ENCODE results near the gene PDCD2L. TPM values are rescaled to one million over a fixed set of nuclear protein-coding genes. Genes with fewer than 3 reads are reported as not detected.
"Not testable (repeated sequence)": the region's sequence is repeated elsewhere in the genome, so short reads cannot be mapped to it uniquely, and the experiment has no call there.

Gene PDCD2L
- total RNA-seq, 1 experiment from 2014 or later, result 31.5 TPM

DNA sequence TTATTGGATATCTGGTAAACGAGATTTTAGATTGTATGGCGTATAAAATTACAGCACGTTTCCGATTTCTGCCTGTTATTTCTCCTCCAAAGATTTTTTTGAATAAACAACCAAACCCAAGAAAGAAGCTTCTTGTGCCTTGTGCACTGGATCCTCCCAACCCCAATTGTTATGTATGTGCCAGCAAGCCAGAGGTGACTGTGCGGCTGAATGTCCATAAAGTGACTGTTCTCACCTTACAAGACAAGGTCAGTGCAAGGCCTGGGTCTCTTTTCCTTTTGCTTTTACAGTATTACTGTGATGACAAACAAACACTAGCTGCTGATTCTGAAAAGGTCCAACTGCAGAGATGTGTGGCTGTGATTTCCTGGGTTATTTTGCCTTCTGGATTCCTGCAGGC lies 54.5 kb downstream of the PDCD2L start:
- ChIA-PET CTCF (no interaction called here), POLR2A (ENCODE audit: unreplicated experiment) (no interaction called here)
- BruUV-seq (replicated peaks), result no TSS peak
- H3K4me2 ChIP-seq (ENCODE audit: low read length), result no peak overlapping the region
- no peak overlapping the region for H3K4me3 ChIP-seq (ENCODE audit: low read length)
- no peak overlapping the region for H3K9ac ChIP-seq (ENCODE audit: low read length)
- peaks cover 63% of the 10 kb centered on the region for H3K36me3 ChIP-seq (ENCODE audit: low read depth, low read length)
- no peaks in the 10 kb centered on the region for H3K27me3 ChIP-seq (ENCODE audit: low read length)
- ATAC-seq (no peak), DNase-seq (no peak)
- no peaks in the 10 kb centered on the region for H3K9me3 ChIP-seq (ENCODE audit: low read length)
- TF ChIP-seq EZH2phosphoT487 (IDR thresholded peaks at IDR 0.05; ENCODE audit: borderline replicate concordance, low read length), result no peak
- TF ChIP-seq, protein P1, sequence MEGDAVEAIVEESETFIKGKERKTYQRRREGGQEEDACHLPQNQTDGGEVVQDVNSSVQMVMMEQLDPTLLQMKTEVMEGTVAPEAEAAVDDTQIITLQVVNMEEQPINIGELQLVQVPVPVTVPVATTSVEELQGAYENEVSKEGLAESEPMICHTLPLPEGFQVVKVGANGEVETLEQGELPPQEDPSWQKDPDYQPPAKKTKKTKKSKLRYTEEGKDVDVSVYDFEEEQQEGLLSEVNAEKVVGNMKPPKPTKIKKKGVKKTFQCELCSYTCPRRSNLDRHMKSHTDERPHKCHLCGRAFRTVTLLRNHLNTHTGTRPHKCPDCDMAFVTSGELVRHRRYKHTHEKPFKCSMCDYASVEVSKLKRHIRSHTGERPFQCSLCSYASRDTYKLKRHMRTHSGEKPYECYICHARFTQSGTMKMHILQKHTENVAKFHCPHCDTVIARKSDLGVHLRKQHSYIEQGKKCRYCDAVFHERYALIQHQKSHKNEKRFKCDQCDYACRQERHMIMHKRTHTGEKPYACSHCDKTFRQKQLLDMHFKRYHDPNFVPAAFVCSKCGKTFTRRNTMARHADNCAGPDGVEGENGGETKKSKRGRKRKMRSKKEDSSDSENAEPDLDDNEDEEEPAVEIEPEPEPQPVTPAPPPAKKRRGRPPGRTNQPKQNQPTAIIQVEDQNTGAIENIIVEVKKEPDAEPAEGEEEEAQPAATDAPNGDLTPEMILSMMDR (conservative IDR thresholded peaks at IDR 0.05; ENCODE audit: low read depth, low read length), result no peak
- TF ChIP-seq EZH2 (IDR thresholded peaks at IDR 0.05; ENCODE audit: low read length, unreplicated experiment), result no peak
- H2AFZ ChIP-seq (ENCODE audit: low read length), result no peak overlapping the region
- H4K20me1 ChIP-seq (ENCODE audit: low read length), result no peaks in the 10 kb centered on the region; the same call in 1 of the 2 replicates
- peaks cover 15% of the 10 kb centered on the region; the same call in 1 of the 2 replicates for H3K79me2 ChIP-seq (ENCODE audit: low read length)
- intact Hi-C loops (cut with micrococcal nuclease), result no loop called here
- H3F3A ChIP-seq (ENCODE audit: low read length, unreplicated experiment), result no peaks in the 10 kb centered on the region
- H3K27ac ChIP-seq (ENCODE audit: low read length), result no peak overlapping the region
- H3K9me2 ChIP-seq (replicated peaks; ENCODE audit: low read length), result no peaks in the 10 kb centered on the region
- H3K4me1 ChIP-seq (ENCODE audit: insufficient read depth, low read length), result no peaks in the 10 kb centered on the region; the same call in 1 of the 2 replicates

DNA sequence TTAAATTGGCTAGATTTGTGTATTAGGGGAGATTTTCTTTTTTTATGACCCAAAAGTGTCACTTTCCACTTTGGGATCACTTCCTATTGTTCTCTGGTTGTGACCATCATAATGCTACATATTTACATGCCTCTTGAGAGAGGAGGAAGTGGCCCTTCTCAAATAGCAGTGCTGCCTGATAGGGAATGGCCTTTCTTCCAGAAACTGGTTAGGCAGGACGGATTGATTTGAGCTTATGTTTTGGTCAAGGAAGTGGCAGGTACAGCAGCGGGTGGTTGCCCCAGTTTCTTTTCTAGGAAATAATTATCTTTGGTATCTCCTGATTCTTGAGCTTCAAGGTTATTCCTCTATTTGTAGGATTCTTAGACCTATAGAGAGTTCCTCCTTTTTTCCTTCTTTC lies 55.4 kb downstream of the PDCD2L start:
- peak; percentile 45; the same call in 1 of the 2 replicates for ATAC-seq
- Histone ChIP-seq H3K4me1 (ENCODE audit: insufficient read depth, low read length) (no peaks in the 10 kb centered on the region; the same call in 1 of the 2 replicates), H3K79me2 (ENCODE audit: low read length) (peaks cover 15% of the 10 kb centered on the region; the same call in 1 of the 2 replicates), H4K20me1 (ENCODE audit: low read length) (no peaks in the 10 kb centered on the region; the same call in 1 of the 2 replicates), H3K4me2 (ENCODE audit: low read length) (no peak overlapping the region), H3K9me2 (replicated peaks; ENCODE audit: low read length) (no peaks in the 10 kb centered on the region), H3F3A (ENCODE audit: low read length, unreplicated experiment) (no peaks in the 10 kb centered on the region), H3K27ac (ENCODE audit: low read length) (no peak overlapping the region), H3K27me3 (ENCODE audit: low read length) (no peaks in the 10 kb centered on the region), H3K9ac (ENCODE audit: low read length) (no peak overlapping the region), H3K9me3 (ENCODE audit: low read length) (no peaks in the 10 kb centered on the region), H2AFZ (ENCODE audit: low read length) (no peak overlapping the region), H3K4me3 (ENCODE audit: low read length) (no peak overlapping the region), H3K36me3 (ENCODE audit: low read depth, low read length) (peaks cover 57% of the 10 kb centered on the region)
- intact Hi-C loops (cut with micrococcal nuclease), result no loop called here
- TF ChIP-seq, protein P1 (conservative IDR thresholded peaks at IDR 0.05; ENCODE audit: low read depth, low read length), result no peak
- TF ChIP-seq EZH2 (IDR thresholded peaks at IDR 0.05; ENCODE audit: low read length, unreplicated experiment), result no peak
- TF ChIP-seq EZH2phosphoT487 (IDR thresholded peaks at IDR 0.05; ENCODE audit: borderline replicate concordance, low read length), result no peak
- POLR2A ChIA-PET (ENCODE audit: unreplicated experiment), result no interaction called here
- BruUV-seq (replicated peaks), result no TSS peak
- CTCF ChIA-PET, result no interaction called here
- DNase-seq, result peak; percentile 24

DNA sequence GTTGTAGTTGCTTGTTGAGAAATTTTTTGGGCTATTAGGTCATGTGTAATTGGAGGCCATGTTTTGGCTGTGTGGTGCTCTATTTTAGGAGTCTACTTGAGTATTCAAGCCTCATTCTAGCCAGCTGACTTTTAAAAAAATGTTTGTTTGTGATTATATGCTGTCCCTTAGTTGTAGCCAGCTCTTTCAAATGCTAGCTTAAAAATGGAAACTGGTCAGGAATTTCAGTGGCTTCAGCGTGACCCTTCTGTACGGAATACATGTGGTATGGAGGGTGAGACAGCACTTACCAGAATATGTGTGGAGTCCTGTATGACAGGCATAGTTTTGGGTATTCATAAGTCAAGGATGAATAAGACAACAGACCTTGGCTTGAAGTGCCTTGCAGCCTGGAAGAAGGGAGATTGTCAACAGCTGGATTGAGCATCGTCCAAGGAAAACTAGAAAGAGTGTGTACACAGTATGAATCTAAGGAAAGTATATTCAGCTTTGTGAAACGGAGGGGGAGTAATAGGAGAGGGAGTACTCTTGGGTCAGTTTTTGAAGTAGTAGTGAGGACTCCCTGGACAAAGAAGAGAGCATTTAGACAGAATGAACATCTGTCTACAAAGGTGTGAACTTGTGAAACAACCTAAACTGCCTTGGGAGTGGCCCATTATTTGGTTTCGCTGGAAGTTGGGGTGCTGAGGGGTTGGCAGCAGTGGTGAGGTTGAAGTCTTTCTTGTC lies 57.3 kb downstream of the PDCD2L start:
- Histone ChIP-seq H3K4me1 (ENCODE audit: insufficient read depth, low read length) (no peaks in the 10 kb centered on the region; the same call in 1 of the 2 replicates), H3F3A (ENCODE audit: low read length, unreplicated experiment) (no peaks in the 10 kb centered on the region), H3K4me2 (ENCODE audit: low read length) (no peak overlapping the region), H3K9me2 (replicated peaks; ENCODE audit: low read length) (no peaks in the 10 kb centered on the region), H3K4me3 (ENCODE audit: low read length) (no peak overlapping the region), H2AFZ (ENCODE audit: low read length) (no peak overlapping the region), H3K79me2 (ENCODE audit: low read length) (peaks cover 15% of the 10 kb centered on the region; the same call in 1 of the 2 replicates), H3K36me3 (ENCODE audit: low read depth, low read length) (peaks cover 57% of the 10 kb centered on the region), H4K20me1 (ENCODE audit: low read length) (no peaks in the 10 kb centered on the region; the same call in 1 of the 2 replicates), H3K27ac (ENCODE audit: low read length) (no peak overlapping the region), H3K9me3 (ENCODE audit: low read length) (no peaks in the 10 kb centered on the region), H3K27me3 (ENCODE audit: low read length) (no peaks in the 10 kb centered on the region), H3K9ac (ENCODE audit: low read length) (no peak overlapping the region)
- intact Hi-C loops (cut with micrococcal nuclease), result no loop called here
- BruUV-seq (replicated peaks), result no TSS peak
- CTCF ChIA-PET, result no interaction called here
- no peak for ATAC-seq
- no peak for TF ChIP-seq EZH2 (IDR thresholded peaks at IDR 0.05; ENCODE audit: low read length, unreplicated experiment)
- TF ChIP-seq EZH2phosphoT487 (IDR thresholded peaks at IDR 0.05; ENCODE audit: borderline replicate concordance, low read length), result no peak
- TF ChIP-seq, protein P1 (conservative IDR thresholded peaks at IDR 0.05; ENCODE audit: low read depth, low read length), result no peak
- POLR2A ChIA-PET (ENCODE audit: unreplicated experiment), result no interaction called here
- DNase-seq, result no peak

GRCh38 chr19:34464785-34465184 lies 60.6 kb downstream of the PDCD2L start:
- H3K9me2 ChIP-seq (replicated peaks; ENCODE audit: low read length); POLR2A ChIA-PET (ENCODE audit: unreplicated experiment); H4K20me1 ChIP-seq (ENCODE audit: low read length); H2AFZ ChIP-seq (ENCODE audit: low read length); ATAC-seq; H3K9ac ChIP-seq (ENCODE audit: low read length); DNase-seq; H3K27ac ChIP-seq (ENCODE audit: low read length); H3F3A ChIP-seq (ENCODE audit: low read length, unreplicated experiment); H3K79me2 ChIP-seq (ENCODE audit: low read length); BruUV-seq (replicated peaks); H3K4me3 ChIP-seq (ENCODE audit: low read length); H3K4me1 ChIP-seq (ENCODE audit: insufficient read depth, low read length); H3K9me3 ChIP-seq (ENCODE audit: low read length); H3K4me2 ChIP-seq (ENCODE audit: low read length); CTCF ChIA-PET; H3K27me3 ChIP-seq (ENCODE audit: low read length); intact Hi-C loops (cut with micrococcal nuclease): not testable (repeated sequence)
- H3K36me3 ChIP-seq (ENCODE audit: low read depth, low read length), result peaks cover 56% of the 10 kb centered on the region

All from PC-3 (cell line).